Measurements from ENCODE around the gene SLC7A14.

The SLC7A14 gene

GRCh38 chr3:170497207-170498095 is 88.4 kb downstream of the SLC7A14 start:
- ATAC-seq = no peak
- TF ChIP-seq RARB (CRISPR knock-in tag; IDR thresholded peaks at IDR 0.05) = no peak
- no peak for TF ChIP-seq ZNF565 (CRISPR knock-in tag; conservative IDR thresholded peaks at IDR 0.05; ENCODE audit: low read depth)
- no peak for TF ChIP-seq TSHZ2 (CRISPR knock-in tag; IDR thresholded peaks at IDR 0.05)
- no peak for TF ChIP-seq CSRNP3 (CRISPR knock-in tag; IDR thresholded peaks at IDR 0.05)
- TF ChIP-seq CSDC2 (CRISPR knock-in tag; IDR thresholded peaks at IDR 0.05) = no peak
- TF ChIP-seq PPARA (CRISPR knock-in tag; IDR thresholded peaks at IDR 0.05; ENCODE audit: borderline replicate concordance) = no peak
- no peak for TF ChIP-seq ZC3H10 (CRISPR knock-in tag; IDR thresholded peaks at IDR 0.05)
- TF ChIP-seq ZFP3 (CRISPR knock-in tag; IDR thresholded peaks at IDR 0.05) = no peak
- TF ChIP-seq TCF4 (CRISPR knock-in tag; IDR thresholded peaks at IDR 0.05; ENCODE audit: borderline replicate concordance) = no peak

- no peak for TF ChIP-seq ZC3H10 (CRISPR knock-in tag; IDR thresholded peaks at IDR 0.05)
- TF ChIP-seq TSHZ2 (CRISPR knock-in tag; IDR thresholded peaks at IDR 0.05) = no peak
- no peak for TF ChIP-seq CREB5 (CRISPR knock-in tag; IDR thresholded peaks at IDR 0.05; ENCODE audit: low read depth)
- TF ChIP-seq TOX (CRISPR knock-in tag; IDR thresholded peaks at IDR 0.05; ENCODE audit: borderline replicate concordance) = no peak
- TF ChIP-seq CSDC2 (CRISPR knock-in tag; IDR thresholded peaks at IDR 0.05) = no peak
- TF ChIP-seq ZNF8 (CRISPR knock-in tag; IDR thresholded peaks at IDR 0.05) = no peak
- no peak for TF ChIP-seq BACH2 (CRISPR knock-in tag; IDR thresholded peaks at IDR 0.05; ENCODE audit: borderline replicate concordance)
- no peak for TF ChIP-seq TCF4 (CRISPR knock-in tag; IDR thresholded peaks at IDR 0.05; ENCODE audit: borderline replicate concordance)
- TF ChIP-seq ZFP3 (CRISPR knock-in tag; IDR thresholded peaks at IDR 0.05) = no peak
- TF ChIP-seq ISL1 (CRISPR knock-in tag; IDR thresholded peaks at IDR 0.05) = no peak
- TF ChIP-seq GLIS3 (CRISPR knock-in tag; IDR thresholded peaks at IDR 0.05) = no peak
- TF ChIP-seq ZFP30 (CRISPR knock-in tag; IDR thresholded peaks at IDR 0.05) = no peak
- TF ChIP-seq CSRNP3 (CRISPR knock-in tag; IDR thresholded peaks at IDR 0.05) = no peak
- TF ChIP-seq POU6F1 (CRISPR knock-in tag; IDR thresholded peaks at IDR 0.05; ENCODE audit: borderline replicate concordance, low read depth) = no peak
- no peak for TF ChIP-seq ZNF565 (CRISPR knock-in tag; conservative IDR thresholded peaks at IDR 0.05; ENCODE audit: low read depth)
- no peak for TF ChIP-seq ESRRG (CRISPR knock-in tag; IDR thresholded peaks at IDR 0.05)
- no peak for TF ChIP-seq ZNF70 (CRISPR knock-in tag; IDR thresholded peaks at IDR 0.05)
- TF ChIP-seq PATZ1 (CRISPR knock-in tag; IDR thresholded peaks at IDR 0.05; ENCODE audit: borderline replicate concordance) = no peak
- ATAC-seq = no peak
Observed at GRCh38 chr3:170496868-170497140, 89.1 kb downstream of the SLC7A14 start.

Data from SK-N-SH treated with all-trans-retinoic acid at 6 μM for 48 hours (cell line).